ENCODE measurements around the gene THOP1.

Gene THOP1

DNA sequence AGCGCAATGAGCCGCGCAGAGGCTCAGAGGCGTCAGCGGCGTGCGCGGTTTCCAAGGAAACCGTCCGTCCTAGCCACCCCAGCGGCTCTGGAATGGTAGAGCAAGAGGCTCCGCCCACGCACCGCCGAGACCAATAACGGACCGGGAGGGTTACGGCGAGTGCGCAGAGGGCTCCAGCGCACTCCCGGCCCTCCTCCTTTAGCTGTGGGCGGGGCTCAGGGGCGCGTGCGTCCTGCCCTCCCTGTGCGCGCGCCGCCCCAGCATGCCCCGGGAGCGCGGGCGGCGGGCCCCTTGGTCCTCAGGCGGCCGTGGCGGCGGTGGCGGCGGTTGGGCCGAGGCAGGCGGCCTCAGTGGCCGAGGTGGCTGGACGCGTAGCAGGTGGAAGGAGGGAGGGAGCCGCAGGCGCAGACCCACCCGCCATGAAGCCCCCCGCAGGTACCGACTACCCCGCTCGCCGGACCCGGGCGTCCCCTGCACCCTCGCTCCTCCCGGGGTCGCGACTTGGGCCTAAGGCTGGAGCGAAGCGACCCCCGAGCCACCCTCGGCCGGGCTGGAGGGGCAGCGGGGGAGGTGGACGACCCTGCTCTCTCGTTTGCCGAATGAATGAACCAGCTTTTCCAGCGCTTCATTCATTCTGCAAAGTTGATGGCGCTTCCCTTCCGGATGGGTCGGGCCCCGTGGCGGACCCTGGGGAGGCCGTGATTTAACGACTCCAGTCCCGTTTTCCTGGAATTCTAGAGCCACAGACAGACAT lies at the start of gene THOP1:
THOP1 (plus strand) TSS at position 260 of the 754 bp plus-strand sequence; CDS start at position 420, 160 bp downstream.
- DNase-seq (ENCODE audit: low read depth) = peak; percentile 99

DNA sequence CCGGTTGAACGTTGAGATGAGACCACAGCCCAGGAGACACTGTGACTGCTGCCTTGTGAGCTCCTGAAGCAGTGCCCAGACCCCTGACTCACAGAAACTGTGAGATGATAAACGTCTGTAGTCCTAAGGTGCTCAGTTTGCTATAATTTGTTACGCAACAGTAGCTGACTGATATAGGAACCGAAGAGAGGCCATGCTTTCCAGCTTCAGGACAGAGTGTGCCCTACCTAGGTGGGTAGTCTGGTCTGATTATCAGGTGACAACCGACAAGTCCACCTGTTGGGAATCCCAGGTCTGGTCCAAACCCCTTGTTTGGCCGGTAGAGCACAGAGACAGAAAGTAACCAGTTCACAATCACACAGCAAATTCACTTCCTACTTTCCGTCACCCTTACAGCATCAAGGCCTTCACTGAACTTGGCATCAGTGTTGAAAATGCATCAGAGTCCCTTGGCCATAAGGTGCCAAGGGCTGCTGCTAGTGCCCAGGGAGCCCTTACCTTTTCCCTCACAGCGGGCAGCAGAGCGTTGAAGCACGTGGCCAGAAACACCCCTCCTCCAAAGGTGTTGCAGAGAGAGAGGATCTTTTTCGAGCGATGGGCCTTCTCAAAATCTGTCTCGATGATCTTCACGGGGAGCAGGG lies 48.6 kb upstream of the THOP1 start:
- no peak for DNase-seq (ENCODE audit: low read depth)

DNA sequence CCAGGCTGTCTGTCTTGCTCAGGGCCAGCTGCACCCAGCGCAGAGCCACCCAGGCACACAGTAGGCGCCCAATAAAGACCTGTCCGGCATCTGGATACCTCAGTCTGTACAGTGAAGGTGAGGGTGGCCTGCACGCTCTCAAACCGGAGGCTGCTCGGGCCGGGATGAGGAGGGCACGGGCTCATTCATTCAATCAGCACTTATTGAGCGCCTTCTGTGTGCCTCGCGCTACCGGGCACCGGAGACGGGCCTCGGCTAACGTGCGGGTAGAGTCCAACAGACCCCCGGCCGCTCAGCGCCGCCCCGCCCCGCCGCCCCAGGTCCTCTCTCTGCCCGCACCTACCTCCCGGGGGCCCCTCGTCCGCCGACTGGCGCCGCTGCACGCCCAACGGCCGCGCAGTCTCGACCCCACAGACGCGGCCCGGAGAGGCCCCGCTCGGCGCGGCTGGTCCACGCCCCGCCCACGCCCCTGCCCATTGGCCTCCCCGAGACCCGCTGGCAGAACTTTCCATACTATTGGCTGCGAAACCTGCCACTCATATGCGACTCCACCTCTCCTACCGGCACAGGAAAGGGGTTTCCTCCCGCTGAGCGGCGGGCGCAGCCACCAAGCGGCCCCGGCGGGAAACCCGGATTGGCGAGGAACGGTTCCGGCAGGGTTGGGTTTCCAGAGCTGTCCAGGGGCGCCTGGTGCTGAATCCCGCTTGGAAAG lies 45.5 kb upstream of the THOP1 start, which contains the start of gene SLC39A3:
SLC39A3 (minus strand) TSS at position 416 of the 712 bp plus-strand sequence. CDS start 2,760 bp downstream, outside the sequence.
- DNase-seq (ENCODE audit: low read depth) = peak; percentile 98

DNA sequence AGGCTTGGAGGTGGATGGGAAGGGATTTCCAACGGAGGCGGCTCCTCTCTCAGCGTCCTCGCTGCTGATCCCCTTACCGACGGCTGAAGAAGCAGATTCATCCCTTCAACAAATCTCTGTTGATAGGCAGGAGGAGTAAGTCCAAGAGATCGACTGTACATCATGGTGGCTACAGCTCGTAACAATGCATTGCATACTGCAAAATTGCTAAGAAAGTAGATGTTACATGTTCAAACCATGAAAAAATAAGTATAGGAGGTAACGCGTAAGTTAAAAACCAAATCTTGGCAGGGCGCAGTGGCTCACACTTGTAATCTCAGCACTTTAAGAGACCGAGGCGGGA lies 45.0 kb upstream of the THOP1 start:
- no peak for DNase-seq (ENCODE audit: low read depth)

DNA sequence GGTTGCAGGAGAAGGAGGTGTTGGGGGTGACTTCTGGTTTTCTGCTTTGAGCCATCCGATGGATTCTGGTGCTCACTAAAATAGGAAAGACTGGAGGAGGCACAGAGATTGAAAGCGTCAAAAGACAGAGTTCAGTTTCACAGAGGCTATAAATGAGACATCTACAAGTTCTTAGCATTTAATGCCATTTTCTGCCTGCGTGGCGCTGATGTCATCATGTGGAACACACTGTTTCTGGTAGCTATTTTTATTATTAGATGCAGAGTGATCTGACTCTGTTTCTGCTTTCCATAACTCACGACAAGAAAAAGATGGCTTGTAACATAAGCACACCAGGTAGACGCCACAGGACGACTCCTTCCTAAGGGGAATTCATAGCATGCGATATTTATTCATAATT lies 42.2 kb upstream of the THOP1 start:
- no peak for DNase-seq (ENCODE audit: low read depth)

DNA sequence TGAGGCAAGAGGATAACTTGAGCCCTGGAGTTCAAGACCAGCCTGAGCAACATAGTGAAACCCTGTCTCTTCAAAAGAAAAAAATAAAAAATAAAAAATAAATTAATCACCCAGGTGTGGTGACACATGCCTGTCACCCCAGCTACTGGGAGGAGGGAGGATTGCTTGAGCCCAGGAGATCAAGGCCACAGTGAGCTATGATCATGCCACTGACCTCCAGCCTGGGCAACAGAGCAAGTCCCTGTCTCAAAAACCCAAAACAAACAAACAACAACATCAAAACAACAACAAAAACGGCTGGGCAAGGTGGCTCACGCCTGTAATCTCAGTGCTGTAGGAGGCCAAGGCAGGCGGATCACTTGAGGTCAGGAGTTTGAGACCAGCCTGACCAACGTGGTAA lies 41.2 kb upstream of the THOP1 start:
- DNase-seq (ENCODE audit: low read depth) = no peak

DNA sequence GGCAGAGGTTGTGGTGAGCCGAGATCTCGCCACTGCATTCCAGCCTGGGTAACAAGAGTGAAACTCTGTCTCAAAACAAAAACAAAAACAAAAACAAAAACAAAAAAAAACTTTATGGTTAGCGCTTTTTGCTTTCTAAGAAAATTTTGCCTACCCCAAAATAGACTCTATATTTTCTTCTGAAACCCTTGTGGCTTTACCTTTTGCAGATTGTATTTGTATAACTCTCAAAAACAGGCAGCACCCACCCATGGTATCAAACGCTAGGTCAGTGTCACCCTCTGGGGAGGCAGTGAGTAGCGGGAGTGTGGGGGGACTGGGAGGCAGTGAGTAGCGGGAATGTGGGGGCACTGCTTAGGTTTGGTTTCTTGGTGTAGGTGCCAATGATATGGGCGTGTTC lies 38.0 kb upstream of the THOP1 start:
- DNase-seq (ENCODE audit: low read depth) = no peak

DNA sequence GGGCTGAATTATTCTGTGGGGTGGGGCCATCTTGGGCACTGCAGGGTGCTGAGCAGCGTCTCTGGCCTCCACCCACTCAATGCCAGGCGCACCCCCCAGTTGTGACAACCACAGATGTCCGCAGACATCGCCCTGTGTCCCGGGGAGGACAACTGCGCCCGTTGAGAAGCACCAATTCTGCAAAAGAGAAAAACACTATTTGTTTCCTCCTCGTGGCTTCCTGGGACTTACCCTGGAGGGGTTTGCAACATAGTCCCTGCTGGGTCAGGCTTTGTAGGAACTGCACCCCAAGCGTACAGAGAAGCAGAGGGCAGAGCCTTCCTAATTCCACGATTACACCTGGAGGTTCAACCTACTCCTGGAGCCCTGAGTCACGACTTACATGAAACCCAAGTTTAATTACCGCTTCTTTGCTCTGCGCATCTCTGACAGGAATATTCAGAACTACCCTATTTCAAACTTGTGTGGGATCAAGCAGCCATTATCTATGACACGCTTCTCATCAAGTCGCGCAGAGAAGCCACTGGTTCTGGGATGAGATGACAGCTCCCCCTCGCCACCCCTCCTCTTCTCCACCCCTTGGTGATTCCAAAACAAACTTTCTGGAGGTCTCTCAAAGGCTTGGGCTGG lies 34.4 kb upstream of the THOP1 start:
- no peak for DNase-seq (ENCODE audit: low read depth)

DNA sequence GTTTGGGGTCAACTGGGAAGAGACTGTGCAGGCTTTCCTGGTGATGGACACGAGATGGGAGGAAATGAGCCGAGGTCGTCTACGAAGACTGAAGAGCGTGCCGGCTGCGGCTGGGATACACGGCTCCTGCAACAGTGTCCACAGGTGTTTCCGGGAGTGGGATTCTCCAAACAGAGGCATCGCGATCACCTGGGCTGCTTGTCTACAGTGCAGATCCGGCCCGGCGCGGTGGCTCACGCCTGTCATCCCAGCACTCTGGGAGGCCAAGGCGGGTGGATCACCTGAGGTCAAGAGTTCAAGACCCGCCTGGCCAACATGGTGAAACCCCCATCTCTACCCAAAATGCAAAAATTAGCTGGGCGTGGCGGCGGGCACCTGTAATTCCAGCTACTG lies 33.9 kb upstream of the THOP1 start:
- no peak for DNase-seq (ENCODE audit: low read depth)

DNA sequence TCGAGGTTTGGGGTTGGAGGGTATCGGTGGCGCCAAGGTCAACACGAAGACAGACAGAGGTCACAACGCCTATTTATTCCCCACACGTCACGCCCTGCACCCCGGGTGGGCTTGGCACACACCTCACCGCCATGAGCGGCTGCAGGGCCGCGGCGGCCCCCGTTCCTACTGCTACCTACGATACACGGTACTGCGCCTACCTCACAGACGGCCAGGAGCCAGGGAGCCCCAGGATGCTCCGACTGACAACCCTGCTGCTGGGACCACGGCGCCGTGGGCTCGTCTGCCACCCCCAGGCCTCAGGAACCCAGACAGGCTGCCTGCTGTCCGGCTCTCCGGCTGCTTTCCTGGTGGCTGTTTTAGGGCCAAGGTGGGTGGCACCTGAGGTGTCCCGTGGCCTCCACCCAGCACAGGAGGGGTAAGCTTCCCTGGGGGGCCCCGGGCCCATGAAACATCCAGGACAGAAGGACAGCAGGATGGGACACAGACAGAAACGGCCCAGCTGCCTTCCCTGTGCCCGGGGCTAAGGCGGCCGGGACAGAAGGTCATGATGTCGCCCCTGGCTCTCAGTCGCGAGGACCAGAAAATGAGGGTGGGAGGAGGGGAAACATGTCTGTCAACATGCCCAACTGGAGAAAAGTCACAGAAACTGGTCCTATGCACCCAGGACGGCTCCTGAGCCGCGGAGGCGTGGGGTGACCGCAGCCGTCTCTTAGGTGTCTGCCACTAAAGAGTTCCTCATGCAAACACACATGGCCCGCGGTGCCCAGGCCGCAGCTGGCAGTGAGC lies 30.4 kb upstream of the THOP1 start:
- no peak for DNase-seq (ENCODE audit: low read depth)

DNA sequence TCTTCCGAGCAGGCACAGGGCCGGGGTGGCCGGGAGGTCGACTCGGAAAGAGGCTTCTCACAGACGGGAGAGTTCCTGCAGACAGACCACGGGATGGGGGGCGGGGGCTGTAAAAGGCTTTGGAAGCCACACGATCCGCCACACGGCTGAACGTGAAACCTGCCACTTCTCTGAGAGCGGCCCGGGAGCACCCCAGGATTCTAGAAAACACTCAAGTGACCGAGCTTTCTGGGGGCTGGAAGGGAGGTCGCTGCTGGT lies 29.9 kb upstream of the THOP1 start:
- no peak for DNase-seq (ENCODE audit: low read depth)

DNA sequence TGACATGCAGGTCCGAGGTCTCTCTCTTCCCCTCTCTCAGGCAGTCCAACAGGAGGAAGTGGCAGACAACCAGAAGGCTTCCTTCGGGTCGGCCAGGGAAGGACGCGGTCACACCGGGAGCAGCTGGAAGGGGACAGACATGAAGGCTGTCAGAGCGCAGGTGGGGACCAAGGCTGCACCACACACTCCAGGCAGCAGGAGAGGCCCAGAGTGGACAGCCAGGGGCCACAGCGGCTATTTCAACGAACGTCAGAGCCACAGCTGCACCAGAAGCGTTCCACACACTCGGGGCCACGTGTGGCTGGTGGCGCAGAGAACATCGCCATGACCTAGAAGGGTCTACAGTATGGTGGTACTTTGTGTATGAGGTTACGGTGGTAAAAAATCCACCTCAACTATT lies 29.5 kb upstream of the THOP1 start:
- DNase-seq (ENCODE audit: low read depth) = no peak

DNA sequence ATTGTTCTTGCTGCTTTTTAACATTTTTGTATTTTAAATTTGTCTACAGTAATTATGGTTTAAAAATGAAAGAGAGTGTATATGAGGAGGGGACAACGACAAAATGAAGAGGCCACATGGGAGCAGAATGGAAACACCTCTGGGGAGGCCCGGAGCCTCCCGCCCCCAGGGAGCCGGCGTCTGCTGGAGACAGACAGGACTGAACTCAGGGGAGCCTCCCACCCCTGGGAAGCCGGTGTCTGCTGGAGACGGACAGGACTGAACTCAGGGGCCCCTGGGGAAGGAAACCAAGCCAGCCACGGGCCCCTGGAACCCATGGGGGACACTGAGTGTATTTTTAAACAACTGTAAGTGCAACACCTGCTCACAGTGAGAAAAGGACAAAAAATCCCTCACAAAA lies 28.8 kb upstream of the THOP1 start:
- no peak for DNase-seq (ENCODE audit: low read depth)

DNA sequence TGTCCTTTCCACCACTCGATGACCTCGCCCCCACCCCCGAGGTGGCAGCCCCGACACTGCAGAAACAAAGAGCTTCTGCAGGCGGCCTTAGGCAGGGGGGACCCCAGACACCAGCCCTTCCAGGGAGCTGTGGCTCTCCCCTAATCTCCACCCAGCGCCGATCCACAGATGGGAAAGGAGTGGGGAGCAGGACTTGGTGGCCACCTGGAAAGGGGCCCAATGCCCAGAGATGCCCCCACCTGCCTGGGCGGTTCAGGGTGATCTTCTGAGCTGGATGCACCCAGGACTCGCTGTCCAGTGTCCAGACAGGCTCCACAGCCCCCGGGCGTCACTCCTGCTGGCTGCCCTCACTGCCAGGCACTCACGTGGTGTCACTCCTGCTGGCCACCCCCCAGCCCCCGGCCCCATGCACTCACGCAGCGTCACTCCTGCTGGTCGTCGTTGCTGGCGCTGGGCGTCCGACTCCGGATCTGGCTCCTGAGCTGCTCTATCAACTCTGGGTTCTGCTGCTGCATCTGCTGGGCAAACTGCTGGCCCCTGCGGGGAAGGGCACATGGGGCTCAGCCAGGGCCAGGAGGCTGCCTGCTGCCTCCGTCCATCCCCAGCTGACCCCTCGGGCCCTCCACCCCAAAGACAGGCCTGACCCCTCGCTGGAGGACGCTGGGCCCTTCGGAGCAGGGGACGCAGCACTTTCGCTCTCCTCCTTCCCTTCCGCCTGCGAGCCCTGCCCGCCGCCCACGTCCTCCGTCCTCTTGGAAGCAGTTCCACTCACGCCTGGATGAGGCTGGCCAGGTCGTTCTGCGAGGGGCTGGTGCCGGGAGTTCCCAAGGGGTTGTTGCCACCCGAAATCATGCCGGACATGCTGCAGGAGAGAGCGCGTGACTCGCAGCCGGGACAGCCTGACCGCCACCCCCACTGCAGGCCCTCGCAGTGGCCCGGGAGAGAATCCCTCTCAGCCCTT lies 28.1 kb upstream of the THOP1 start:
- no peak for DNase-seq (ENCODE audit: low read depth)

DNA sequence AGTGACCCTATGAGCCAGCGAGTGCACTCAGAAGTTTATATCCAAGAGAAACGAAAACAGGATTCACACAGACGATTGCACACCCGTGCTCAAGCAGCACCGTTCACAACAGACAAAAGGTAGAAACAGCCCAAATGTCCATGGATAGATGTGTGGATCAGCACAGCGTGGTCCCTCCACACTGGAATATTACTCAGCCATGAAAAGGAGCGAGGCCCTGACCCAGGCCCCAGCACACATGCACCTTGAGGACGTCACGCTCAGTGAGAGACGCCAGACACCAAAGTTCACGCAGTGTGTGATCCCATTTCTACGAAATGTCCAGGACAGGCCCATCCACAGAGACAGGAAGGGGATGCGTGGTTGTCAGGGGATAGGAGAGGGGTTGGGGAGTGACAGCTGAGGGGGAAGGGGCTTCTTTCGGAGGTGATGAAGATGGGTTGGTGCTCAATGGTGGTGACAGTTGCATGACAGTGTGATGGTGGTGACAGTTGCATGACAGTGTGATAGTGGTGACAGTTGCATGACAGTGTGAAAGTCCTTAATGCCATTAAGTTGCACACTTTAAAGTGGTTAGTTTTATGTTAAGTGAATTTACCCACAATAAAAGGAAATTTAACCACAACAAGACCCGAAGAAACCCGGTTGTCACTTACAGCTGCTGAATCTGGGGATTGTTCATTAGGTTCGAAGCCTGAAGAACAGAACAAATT lies 26.5 kb upstream of the THOP1 start:
- no peak for DNase-seq (ENCODE audit: low read depth)

DNA sequence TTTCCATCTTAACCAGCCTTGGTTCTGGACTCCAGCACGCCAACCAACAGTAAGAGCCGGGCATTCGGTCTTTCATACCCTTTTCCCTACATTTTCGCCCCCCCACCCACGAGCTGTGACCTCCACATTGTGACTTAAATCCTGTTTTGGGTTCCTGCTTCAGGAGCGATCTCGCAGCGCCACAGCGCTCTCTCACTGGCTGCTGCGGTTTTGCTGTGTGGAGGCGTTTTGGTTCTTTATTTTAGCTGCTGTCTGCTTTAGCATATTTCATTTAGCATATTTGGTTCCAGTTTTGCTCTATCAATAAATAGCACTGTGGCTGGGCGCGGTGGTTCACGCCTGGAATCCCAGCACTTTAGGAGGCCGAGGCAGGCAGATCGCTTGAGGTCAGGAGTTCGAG lies 25.9 kb upstream of the THOP1 start:
- no peak for DNase-seq (ENCODE audit: low read depth)

DNA sequence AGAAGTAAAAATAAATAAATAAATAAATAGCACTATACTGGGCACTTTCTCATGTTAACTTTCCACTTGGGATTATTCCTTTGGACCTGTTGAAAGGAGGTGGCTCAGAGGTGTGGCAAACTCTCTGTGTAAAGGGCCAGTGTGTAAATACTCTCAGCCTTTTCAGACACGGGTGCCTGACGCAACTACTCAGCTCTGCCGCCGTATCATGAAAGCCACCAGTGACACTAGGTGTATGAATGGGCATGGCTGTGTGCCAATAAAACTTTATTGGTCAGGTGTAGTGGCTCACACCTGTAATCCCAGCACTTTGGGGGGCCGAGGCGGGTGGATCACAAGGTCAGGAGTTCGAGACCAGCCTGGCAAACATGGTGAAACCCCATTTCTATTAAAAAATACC lies 25.3 kb upstream of the THOP1 start:
- DNase-seq (ENCODE audit: low read depth) = no peak

DNA sequence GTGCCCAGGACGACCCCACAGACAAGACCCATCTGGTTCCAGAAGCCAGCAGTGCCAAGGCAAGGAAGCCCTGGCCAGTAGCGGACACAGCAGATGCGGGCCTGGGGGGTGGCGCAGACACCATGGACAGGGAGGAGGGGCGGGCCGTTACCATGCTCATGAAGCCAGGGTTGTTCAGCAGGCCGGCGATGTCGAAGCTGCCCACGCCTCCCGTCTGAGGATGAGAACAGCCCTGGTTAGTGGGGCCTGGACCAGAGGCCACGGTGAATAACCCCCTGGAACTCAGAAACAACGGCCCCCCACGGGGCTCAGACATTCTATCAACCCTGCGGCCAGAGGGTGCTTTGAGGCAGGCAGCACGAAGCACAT lies 24.0 kb upstream of the THOP1 start:
- DNase-seq (ENCODE audit: low read depth) = no peak

DNA sequence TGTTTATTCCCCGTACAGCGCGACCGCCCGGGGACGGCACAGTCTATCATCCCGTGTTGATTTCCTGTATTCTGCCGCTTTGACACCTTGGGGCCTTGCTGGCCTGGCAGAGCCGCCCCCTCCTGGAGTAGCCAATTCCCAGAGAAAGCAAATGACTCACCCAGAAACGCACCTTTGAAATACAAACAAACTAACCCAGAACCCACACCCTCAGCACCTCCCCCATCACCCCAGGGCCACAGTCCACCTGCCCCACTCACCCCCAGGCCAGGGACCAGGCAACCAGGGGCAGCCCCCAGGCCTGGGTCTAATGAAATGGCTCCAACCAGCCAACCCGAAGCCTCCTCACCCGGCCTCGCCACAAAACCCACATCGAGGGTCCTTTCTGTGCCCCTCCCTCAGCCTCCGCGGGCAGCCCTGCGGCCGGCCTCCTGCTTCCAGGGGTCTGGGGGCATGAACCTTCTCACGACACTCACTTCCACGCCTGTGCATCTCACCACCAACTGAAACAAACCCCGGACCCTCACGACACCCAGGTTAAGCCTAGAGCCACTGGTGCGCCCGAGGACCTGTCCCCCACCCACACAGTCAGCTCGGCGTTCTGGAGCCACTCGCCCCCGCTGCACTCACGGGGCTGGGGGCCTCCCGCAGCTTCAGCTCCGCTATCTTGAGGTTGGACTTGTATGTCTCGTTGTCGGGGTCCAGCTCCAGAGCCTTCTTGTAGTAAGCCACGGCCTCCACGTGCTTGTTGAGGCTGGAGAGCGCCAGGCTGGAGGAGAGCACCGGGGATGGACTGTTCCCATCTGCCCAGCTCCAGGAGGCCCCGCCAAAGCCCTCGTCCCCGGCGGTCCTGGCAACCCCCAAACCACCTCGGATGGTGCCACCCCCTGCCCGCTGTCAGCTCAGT lies 23.2 kb upstream of the THOP1 start:
- DNase-seq (ENCODE audit: low read depth) = no peak
